Stimulated activated CD4-positive, alpha-beta T cell treated with anti-CD3 and anti-CD28 coated beads, Interleukin-2, amount 100 ng/mL, for 24 hours (primary cell): Measurements from ENCODE around the gene CBLIF.
"Not testable (repeated sequence)": the region's sequence is repeated elsewhere in the genome, so short reads cannot be mapped to it uniquely, and the experiment has no call there.

ENCODE experiments used
- DNase-seq, 2 donors: peaks; one replicate each; pipeline ENCODE4 v3.0.0-alpha.2; 2020

The CBLIF gene

GRCh38 chr11:59791639-59792038, 53.7 kb downstream of the CBLIF start:
- DNase-seq: no peak

GRCh38 chr11:59787816-59788215, 57.5 kb downstream of the CBLIF start:
- DNase-seq: no peak

GRCh38 chr11:59787255-59787588, 58.1 kb downstream of the CBLIF start:
- DNase-seq: no peak

GRCh38 chr11:59785818-59786217, 59.5 kb downstream of the CBLIF start:
- no peak for DNase-seq

- DNase-seq: not testable (repeated sequence)
These were observed 60.9 kb downstream of the CBLIF start for GRCh38 chr11:59784441-59784840.

GRCh38 chr11:59783632-59784090, 61.6 kb downstream of the CBLIF start:
- no peak for DNase-seq

- no peak for DNase-seq
These were observed 63.2 kb downstream of the CBLIF start for GRCh38 chr11:59782080-59782479.

- no peak for DNase-seq
These were observed 65.8 kb downstream of the CBLIF start for GRCh38 chr11:59779487-59779886.
